CD4-positive, alpha-beta T cell treated with Interleukin-4 for 1 hour (primary cell): ENCODE measurements around the gene STAT5A.
A peak's percentile ranks its signal among the peaks of the same experiment; 100 is the strongest.

Experiments used
- DNase-seq, 2 donors: peaks; one replicate each; pipeline ENCODE4 v3.0.0-alpha.2; 2020 to 2022

STAT5A gene

DNA sequence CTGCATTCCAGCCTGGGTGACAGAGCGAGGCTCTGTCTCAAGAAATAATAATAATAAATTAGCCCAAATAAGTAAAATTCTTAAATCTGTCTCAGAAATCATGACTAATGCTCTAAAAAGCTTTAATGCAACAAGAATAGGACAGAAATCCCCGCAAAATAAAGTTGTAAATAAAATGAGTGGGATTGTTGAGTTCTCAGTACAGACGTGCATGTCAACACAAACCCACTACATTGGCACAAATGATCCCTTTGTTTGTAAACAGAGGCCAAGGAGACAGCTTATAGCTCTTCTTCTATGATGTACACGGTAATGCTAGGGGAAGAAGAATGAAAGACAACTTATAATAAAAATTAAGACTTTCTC, 18.1 kb upstream of the STAT5A start:
- DNase-seq = peak in 1 of 2 donors; percentile 37

DNA sequence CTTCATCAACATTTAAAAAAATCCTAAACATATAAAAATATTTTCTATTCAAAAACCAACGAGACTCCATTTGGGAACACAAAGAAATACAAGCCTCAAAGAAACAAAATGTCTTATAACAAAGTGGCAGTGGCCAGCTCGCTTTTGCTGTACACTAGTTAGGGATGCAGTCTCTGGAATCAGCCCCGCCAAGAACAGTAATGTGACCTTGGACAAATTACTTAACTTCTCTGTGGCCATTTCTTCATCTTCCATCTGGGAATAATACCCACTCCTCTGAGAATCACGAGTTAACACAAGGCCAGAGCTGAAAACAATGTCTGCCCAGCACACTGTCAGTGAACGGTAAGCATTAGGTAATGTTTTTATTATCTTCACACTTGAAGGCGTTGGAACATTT, 17.7 kb upstream of the STAT5A start:
- no peak for DNase-seq

DNA sequence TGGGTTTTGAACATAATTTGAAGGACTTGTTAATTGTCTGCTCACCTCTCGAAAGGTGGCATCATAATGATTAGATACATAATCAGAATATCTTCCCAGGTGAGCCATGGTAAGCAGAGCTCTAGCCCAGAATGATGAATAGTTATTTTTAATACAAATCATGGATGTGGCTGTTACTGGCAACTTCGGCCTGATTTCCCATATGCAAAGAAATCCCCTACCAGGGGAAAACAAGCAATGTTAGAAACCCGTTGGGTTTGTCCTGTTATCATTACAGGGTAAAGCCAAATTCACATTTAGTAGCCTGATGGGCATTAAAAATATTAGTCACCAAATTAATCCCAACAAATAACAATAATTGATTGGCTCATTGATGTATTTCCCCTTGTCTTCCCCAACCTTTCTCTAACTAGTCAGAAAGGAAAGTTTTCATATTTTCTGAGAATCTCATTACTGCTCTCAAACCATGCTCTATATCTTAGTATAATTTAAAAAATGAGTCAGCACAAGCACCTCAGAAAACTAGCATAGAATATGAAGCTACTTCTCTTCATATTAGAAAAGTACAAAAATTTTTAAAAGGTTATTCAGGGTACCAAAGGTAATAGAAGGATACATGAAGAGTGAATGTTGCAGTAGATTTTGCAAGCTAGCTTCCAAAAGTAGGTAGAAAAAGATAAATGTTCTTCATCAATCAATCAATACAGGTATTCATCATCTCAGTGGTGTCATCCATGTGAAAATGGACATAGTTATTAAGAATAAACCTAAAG, 17.1 kb upstream of the STAT5A start:
- DNase-seq = peak in 1 of 2 donors; percentile 50

DNA sequence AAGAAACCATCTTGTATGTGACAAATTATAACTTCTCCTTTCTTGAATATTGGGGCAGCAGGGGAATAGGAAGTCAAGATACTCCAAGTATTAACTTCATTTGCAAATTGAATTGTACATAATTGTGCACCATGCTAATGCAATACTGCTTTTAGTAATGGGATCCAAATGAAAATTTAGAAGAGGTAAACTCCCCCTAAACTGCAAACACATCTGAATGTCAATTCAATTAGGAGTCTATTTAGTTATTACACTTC, 16.6 kb upstream of the STAT5A start:
- DNase-seq = peak in 1 of 2 donors; percentile 27

DNA sequence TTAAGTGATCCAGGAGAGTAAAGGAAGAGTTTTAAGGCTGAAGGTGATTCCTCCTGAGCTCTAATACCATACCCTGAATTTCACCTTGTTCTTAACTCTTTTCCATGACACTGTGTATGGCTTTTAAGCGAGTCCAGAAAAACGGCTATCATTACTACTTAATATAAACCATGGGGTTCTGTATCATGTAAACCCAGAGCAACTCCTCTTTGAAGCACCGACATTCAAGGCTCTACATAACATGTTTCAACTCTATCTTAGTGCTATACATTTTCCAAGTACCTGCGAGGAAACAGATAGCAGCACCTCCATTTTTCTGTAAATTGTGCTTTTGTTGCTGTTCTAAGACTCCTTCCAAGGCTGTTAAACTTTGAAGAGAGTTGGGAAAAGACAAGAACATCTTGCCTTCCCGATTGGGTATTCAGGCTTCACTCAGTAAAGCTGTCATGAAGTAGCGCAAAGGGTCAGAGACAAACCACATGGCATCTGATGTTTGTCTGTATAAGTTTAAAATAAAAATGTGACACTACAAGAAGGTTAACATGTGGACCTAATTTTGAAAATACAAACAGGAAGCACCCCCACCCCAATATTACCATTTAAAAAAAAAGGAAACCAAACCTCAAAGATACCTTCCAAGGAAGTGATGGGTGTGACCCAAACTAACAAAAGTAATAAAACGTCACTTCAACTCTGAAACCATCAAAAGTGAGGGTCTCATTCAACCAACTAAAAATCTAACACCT, 16.0 kb upstream of the STAT5A start:
- peak; percentile 31 to 90 for DNase-seq

DNA sequence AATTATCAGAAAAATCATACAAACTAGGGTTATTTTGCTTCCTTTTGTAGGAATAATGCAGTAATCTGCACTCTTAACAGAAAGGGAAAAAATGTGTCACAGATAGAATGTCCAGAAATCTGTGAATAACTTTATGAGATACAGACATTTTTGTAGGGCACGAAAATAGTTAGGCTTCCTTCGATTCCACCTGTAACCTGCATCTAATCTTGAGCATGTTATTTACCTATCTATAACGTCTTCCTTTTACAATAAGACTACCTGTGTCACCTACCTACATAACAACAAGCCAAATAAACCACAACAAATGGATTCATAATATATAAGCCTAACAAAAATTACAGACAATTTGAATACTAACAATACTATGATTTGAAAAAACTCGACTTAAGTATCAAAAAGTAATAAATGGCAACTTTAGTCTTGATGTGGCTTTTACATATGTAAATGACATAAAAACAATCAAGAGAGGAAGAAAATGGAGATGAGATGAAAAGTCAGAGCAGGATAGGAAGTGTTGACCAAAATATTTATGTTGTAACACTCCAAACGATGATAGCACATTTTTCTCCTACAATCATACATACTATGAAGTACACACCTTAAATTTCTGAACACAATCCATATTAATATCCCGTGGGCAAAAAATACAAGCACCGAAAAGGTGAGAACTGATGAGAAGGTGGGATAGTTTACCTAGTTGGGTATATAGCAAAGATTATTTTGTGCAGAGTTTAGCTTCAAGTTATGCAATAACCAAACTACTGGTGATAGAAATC, 14.6 kb upstream of the STAT5A start:
- DNase-seq = peak in 1 of 2 donors; percentile 66

DNA sequence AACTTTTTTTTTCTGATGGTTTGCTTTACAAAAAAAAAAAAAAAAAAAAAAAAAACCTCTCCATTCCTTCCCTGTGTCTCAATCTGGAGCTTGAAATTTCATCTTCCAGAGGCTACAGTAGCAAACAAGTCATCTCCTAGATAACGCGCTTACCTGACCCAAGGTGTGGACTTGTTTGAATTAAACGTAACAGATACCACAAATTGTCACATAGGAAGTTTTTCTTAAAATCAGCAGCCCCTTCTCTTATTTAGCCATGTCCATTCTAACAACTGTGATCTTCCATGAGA, 14.1 kb upstream of the STAT5A start:
- no peak for DNase-seq

DNA sequence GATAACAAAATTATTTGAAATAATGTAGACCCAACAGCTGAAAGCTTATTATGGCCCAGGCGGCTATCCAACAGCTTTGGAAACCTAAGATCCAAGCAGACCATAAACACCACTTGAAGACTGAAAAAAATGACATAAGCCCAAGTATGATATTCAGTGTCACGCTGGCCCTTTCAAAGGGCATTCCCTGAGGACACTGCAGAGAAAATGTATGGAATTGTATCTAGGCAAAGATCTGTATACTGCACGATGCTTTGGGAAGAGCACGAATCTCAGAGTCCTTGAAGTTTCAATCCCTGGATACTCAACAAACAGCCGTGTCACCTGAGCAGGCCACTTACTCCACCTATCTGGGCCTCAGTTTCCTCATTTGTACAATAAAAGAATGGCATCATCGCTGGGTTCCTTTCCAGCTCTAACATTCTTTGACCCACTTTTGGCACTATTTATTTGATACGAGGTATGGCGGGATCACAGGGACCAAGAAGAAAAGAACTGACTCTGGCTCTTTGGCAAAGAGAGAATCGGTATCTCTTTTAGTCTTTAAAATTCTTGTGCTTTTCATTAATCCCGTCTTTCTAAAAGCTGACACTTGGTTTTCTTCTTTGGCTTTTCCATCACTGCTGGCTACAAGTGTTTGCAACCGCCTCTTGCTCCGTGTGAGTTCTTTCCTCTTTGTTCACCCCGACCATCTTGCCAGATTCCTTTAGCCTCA, 13.3 kb upstream of the STAT5A start:
- DNase-seq = no peak

DNA sequence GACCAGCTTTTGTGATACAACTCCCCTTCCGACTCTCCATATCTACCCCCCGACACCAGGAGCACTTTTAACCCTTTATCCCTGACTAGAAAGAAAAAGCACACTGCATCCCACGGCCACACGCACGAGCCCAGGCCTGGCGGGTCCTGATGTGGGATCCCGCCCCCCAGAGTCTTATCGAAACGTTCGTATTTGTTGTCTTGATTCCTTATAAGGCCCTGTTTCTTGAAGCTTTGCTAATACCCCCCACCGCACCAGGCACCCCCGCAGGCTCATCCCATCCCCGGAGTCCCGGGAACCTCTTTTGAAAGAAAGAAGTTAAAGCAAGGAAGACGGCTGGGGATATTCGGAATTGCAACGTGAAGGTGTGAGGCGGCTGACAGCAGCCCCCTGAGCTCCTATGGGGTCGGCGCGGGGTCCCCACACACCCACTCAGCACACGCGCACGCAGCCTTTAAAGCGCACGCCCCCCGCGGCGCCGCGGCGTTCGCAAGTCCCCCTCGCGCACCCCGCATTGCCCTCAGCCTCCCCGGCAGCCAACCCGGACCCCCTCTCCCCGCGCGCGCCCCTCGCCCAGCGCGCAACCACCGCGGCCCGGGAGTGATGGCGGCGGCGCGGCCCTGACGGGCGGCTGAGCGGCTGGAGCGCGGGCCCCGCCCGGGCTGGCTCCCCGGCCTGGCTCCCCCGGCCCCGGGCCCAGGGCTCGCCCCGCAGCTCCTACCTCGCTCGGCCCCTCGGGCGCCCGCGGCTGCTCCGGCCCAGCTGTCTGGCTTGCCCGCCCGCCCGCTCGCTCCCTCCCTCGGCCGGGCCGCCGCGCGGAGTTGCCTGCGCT, 12.6 kb upstream of the STAT5A start:
- peak; percentile 38 to 61 for DNase-seq

DNA sequence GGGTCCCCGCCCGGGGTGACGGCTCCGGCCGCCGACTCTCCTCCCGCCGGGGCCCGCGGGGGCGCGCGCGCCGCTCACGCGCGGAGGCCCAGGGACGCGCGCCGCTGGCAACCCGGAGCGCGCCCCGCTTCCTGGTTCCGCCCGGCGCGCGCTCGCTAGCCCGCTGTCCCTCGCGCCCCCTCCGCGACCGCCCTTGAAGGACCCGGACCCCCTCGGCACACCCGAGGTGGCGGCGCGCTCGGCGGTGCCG, 12.0 kb upstream of the STAT5A start, which contains the start of gene STAT5B:
STAT5B (minus strand) TSS at position 33 of the 250 bp plus-strand sequence. CDS start 44,264 bp downstream, outside the sequence.
- DNase-seq = peak; percentile 65 to 72

DNA sequence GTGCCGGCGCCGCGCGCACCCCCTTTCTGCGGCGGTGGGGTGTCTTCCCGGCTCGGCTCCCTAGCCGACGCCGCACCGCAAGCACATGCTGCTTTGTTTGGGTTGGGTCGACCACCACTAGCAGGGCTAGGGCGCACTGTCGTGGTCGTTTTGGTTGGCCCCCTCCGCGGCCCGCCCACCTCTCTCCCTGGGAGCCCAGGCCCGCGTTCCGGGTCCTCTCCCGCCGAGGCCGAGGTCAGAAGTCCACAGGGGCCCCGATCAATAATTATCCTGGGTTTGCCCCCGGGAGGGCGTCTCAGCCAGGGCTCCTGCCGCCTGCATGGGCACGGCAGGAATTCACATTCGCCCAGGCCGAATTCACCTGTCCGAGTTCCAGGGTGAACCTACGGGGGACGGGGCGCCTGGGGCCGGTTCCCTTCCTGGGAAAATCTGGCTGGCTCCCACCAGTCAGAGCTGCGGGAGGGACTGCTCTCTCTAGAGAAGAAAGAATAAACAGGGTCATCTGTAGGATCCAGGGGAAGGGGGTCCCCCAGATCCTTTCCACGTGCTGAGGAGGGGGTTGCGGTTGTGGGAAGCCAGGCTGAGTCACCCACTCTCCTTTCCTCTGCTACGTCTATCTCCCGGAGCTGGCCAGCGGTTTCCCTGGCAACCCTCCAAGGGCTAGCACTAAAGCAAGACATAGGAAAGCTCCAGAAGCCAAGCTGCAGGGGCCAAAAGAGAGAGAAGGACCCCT, 11.5 kb upstream of the STAT5A start:
- peak; percentile 44 to 48 for DNase-seq

DNA sequence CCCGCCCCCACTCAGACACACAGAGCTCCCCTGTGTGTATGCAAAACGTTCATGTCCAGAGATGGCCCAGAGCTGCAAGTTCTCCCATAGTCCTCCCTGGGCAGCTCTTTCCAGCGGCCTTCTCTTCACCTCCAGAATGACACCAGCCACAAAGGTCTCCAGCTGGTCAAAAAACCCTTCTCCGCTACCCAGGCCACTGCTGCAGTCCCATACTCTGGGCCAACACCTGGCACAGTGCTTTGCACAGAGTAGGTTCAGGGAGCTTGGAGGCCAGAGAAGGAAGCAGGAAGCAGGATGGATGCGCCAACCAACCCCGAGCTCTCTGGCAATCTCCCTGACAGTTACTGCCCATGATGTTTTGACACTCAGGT, 11.0 kb upstream of the STAT5A start:
- DNase-seq = no peak

DNA sequence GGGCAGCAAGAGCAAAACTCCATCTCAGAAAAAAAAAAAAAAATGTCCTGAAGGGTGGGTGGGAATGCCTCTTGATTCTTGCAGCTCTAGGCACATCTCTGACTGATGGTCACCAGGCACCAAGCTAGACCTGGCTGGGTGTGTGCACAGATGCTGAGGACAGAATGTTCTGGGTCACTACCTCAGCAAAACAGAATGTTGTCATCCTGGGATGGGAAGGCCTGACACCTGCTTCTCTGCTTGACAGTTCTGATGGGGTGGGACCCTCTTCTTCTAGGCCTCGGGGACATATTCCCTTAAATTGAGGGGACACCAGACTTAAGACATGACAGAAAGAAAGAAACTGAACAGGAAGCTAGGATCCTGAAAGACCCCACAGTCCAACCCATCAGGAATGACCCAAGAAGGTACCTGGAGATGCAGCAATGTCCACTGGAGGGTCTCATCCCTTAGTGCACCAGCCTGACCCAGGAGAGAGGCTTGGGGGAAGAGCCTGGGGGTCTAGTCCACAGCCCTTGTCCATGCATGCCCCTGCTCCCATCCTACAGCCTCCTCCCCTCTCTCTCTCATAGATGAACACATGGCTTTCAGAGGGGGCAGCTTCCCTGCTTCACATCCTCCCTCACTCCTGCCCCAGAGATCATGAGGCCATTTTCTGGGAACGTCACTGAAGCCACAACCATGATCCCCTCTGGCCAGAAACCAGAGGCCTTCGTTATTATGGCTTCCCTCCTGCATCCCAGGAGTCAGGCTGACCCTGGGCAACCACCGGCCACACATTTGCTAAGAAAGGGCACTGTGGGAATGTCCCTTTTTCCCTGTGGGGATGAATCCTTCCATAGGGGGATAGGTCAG, 8.3 kb upstream of the STAT5A start:
- DNase-seq = no peak

DNA sequence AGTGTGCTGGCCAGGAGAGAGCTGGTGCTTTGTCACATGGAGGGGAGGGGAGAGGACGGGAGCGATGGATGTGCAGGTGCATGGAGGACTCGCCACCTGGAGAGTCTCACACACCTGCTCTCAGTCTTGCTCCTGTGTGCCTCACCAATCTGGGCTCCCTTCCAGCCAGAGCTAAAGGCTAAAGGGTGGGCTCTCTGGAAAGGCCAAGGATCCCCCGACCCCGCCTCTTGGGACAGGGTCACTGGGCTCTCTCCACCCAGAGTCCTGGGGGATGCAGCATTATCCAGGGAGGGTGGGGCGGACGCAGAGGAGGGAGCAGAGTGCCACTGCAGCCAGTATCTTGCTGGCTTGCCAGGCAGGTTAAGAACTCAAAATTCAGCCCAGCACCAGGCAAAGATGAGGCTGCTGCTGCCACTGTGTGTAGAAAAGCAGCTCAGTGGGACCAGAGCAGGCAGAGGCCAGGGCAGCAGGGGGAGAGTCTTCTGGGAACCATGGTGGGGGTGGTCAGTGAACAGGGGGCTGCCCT, 6.7 kb upstream of the STAT5A start:
- no peak for DNase-seq

DNA sequence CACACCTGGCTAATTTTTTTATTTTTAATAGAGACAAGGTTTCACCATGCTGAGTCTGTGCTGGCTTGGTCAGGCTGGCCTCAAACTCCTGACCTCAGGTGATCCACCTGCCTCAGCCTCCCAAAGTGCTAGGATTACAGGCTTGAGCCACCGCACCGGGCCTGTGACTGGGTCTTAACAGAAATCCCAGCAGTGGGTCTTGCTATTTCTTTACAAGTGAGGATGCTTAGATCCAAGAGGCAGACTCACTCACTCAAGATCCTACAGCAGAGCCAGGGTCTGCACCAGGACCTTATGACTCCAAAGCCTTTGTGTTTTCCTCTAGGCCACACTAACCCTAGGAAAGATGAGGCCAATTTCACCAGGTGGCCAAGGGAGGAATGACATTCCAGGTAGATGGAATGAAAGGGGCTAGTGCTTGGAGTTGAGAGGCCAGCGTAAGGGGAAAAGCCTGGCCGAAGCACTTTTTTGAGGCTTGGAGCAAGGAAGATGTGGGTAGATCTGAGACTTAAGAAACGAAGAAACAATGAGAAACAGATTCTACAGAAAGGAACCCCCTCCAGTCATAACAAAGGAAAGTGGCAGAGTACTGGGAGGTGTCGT, 5.7 kb upstream of the STAT5A start:
- no peak for DNase-seq

DNA sequence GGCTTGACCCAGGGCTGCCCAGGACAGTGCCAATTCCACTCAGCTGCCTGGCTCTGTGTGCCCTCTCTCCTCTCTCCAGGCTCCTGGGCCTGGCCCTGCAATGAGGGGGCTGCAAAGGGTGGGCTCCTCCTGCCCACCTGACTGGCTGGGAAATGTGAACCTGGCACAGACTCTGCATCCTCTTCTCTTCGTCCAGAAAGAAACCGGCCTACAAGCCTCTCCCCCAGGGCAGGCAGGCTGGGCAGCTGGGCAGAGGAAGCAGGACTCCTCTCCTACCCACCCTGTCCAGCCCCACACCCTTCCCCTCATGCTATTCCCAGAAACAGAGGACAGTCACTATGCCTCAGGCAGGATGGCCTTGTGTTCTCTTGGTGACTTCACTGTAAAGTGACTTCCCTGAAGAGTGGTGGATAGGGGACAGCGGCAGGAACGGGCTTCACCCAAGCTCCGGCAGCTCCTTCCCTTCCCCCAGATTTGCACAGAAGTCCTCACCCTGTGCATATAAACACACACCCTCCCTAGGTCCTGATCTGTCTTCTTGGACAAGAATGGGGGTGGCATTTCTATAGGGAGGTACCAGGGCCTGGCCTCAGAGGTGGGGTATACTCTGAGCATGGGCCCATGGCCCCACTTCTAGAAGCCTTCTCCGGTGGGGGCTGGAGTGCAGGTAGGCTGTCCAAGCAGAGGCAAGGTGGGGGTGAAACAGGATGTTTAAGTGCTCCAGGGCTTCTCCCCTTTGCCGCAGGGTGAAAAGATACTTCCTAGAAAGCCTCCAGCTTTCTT, 4.9 kb upstream of the STAT5A start:
- no peak for DNase-seq

DNA sequence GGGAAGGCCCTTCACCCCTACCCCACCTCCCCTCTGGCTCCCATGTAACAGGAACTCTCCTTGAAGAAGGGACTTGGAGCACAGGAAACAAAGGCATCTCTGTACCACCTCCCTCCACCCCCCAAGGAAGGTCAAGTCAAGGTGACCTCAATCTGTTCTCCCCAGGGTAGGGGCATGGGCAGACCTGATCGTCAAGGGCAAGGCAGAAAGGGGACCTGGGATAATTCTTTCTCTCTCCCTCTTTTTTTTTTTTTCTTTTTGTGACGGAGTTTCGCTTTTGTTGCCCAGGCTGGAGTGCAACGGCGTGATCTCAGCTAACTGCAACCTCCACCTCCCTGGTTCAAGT, 4.3 kb upstream of the STAT5A start:
- DNase-seq = no peak

DNA sequence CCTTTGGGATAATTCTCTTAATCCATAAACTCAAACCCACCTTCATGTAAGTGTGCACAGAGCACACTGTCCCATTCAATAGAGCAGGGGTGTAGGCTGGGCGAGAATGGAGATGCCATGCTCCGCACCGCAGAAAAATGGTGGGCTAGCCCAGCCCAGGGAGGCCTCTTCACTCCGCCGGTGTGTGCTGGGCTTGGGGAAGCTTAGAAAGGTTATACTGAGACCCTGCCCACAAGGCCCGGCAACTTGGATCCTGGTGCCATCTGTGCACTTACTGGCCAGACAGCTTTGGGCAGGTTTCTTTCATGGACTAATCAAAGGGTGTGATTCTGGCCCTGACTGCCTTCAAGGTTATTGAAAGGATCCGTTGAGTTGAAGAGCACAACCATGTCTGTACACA, 3.7 kb upstream of the STAT5A start:
- no peak for DNase-seq

DNA sequence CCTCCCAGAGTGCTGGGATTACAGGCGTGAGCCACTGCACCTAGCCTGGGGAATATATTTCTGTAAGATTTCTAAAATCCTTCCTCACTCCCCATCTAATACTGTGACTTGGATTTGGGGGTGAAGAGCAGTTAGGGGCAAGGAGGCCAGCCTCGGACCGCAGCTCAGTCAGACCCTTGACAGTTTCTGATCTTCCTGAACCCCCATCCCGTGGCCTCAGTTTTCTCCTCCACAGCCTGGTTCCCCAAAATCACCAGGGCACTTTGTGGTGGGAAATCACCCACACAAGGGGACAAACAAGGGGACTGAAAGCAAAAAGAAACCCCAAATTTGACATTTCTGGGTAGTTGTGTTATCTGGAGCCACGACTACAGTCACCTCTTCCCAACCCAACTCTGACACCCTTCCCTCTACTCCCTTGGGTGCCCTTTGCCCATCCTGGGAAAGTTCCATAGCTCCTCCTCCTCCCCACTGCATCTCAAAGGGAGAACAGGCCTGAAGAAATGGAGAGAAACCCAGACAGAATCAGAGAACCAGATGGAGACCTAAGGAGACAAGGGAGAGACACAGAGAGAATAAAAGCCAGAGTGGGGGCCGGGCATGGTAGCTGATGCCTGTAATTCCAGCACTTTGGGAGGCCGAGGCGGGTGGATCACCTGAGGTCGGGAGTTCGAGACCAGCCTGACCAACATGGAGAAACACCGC, 2.8 kb upstream of the STAT5A start:
- no peak for DNase-seq
